CD4-positive, alpha-beta T cell (primary cell): ENCODE results near the gene RCC2. TPM values are rescaled to one million over a fixed set of nuclear protein-coding genes. Genes with fewer than 3 reads are reported as not detected.
A peak's percentile ranks its signal among the peaks of the same experiment; 100 is the strongest.

Experiments used
- ATAC-seq: fragments of 200-7000 bp; cut with Tn5 transposase; one replicate; pipeline ENCODE4 v1.10.0; 2022; ENCODE audit warnings: mild to moderate bottlenecking; ENCODE audit not compliant: poor library complexity
- CTCF ChIA-PET: fragments of 350-600 bp; sonication (Branson Sonifier 250); formaldehyde crosslinking; loops from one replicate; lab custom pipeline; 2021; ENCODE audit warnings: antibody characterized with exemption, inconsistent platforms; lab: Charles Lee
- POLR2A ChIA-PET: fragments of 350-600 bp; sonication (Branson Sonifier 250); formaldehyde crosslinking; loops from one replicate; lab custom pipeline; 2021; ENCODE audit warnings: antibody characterized with exemption, inconsistent platforms; lab: Charles Lee
- DNase-seq, 14 experiments: peaks; one replicate each; pipeline ENCODE4 v3.0.0-alpha.2; 2013 to 2020; ENCODE audit warnings: mixed read lengths in 2 of 14
- H3K27ac ChIP-seq, 2 donors: one replicate each; pipeline versions ENCODE4 v1.5.1 to v1.7.0; 2013; ENCODE audit warnings: low read length in 2 of 2, low read depth in 1 of 2, mild to moderate bottlenecking in 1 of 2
- H3K27me3 ChIP-seq, 2 experiments: 1 replicate in 1 of 2; 2 replicates in 1 of 2; pipeline versions ENCODE4 v1.6.1 to v1.7.0; 2013; ENCODE audit warnings: low read length in 2 of 2, control low read depth in 1 of 2, mild to moderate bottlenecking in 1 of 2, moderate library complexity in 1 of 2; ENCODE audit not compliant: insufficient read depth in 2 of 2, control insufficient read depth in 1 of 2
- H3K36me3 ChIP-seq: one replicate; pipeline ENCODE4 v1.6.1; 2013; ENCODE audit warnings: low read length, control low read depth; ENCODE audit not compliant: insufficient read depth
- H3K4me1 ChIP-seq: one replicate; pipeline ENCODE4 v1.6.1; 2013; ENCODE audit warnings: low read length, control low read depth; ENCODE audit not compliant: insufficient read depth
- H3K4me3 ChIP-seq: one replicate; pipeline ENCODE4 v1.5.1; 2013; ENCODE audit warnings: mild to moderate bottlenecking, low read length, moderate library complexity
- H3K9me3 ChIP-seq, 2 experiments: 1 replicate in 1 of 2; 2 replicates in 1 of 2; pipeline versions ENCODE4 v1.6.1 to v1.7.0; 2013; ENCODE audit warnings: low read length in 2 of 2, mild to moderate bottlenecking in 2 of 2, control low read depth in 1 of 2, moderate library complexity in 1 of 2; ENCODE audit not compliant: control insufficient read depth in 1 of 2, insufficient read depth in 1 of 2
- H3K27ac Mint-ChIP-seq: one replicate; pipeline ENCODE4 v1.8.0; 2020; ENCODE audit warnings: mixed read lengths
- H3K27me3 Mint-ChIP-seq: one replicate; pipeline ENCODE4 v1.8.0; 2021; ENCODE audit warnings: mixed read lengths
- H3K36me3 Mint-ChIP-seq: one replicate; pipeline ENCODE4 v1.8.0; 2021; ENCODE audit warnings: low read depth, mixed read lengths
- H3K4me1 Mint-ChIP-seq: one replicate; pipeline ENCODE4 v1.8.0; 2021; ENCODE audit warnings: low read depth, mixed read lengths
- H3K4me3 Mint-ChIP-seq: one replicate; pipeline ENCODE4 v1.8.0; 2020; ENCODE audit warnings: mild to moderate bottlenecking, mixed read lengths
- H3K9me3 Mint-ChIP-seq: one replicate; pipeline ENCODE4 v1.8.0; 2020; ENCODE audit warnings: mixed read lengths
- CTCF ChIP-seq: fragments of 200-600 bp; IDR thresholded peaks from one replicate; pipeline ENCODE4 v1.8.0; 2022; ENCODE audit warnings: antibody characterized with exemption, mild to moderate bottlenecking
- intact Hi-C, 2 experiments: fragments of 100-400 bp; cut with DNase I in 1 of 2; cut with micrococcal nuclease in 1 of 2; formaldehyde crosslinking; loops; one replicate each; pipeline versions ENCODE4 v1.15.1 to v1.9.0; 2023 to 2025; cut with DNase I, micrococcal nuclease
- total RNA-seq, 174 experiments: library from RNA in 2 of 174; stranded (reverse) in 2 of 174; gene quantifications; one replicate each; pipeline ENCODE4 v1.2.3 and lab custom pipeline; 2021 to 2026

Gene RCC2
- total RNA-seq, 2 experiments from 2014 or later: 20.1 to 21.0 TPM

DNA sequence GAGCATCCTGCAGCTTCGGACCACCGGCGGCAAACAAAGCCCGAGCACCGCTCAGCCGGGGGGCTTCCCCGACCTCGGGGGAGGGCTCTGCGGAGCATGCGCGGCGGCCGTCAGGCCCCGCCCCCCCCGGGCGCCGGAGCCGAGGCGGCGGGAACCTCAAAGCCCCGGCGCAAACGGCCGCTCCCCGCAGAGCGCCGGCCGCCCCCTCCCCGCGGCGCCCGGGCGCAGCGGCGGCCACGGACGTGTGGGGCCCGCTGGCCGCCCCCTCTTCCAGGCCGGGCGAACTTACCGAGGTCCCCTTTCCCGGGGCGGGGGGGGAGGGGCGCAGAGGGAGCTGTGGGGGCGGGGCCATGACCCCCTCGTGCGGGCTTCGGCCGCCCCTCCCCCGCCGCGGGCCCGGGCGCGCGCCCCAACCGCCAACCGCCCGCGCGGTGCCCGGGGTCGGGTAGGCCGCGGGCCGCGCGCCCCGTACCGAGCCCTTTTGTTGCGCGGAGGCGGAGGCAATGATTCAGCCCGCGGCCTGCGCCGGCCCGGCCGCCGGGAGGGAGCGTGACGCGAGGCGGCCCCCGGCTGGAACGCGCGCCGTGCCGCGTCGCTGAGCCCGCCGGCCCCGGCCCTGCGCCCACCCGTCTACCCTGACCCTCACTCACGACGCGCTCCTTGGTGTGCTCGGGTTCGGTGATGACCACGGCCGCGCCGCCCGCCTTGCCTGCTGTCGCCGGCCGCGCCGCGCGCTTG lies 1.7 kb downstream of the RCC2 start:
- DNase-seq (peak in 13 of 14 experiments; percentile 12 to 84 (median 36)), ATAC-seq (peak; percentile 33)
- intact Hi-C loops: loop anchor here (2.0 to 5.0 kb wide), 4 partner anchors 19 to 800 kb away; partner anchors contain the start of genes SDHB (in 2 of the 2) and ATP13A2 (in 1 of the 2)
- peak overlapping the region; percentile 87 for H3K4me3 Mint-ChIP-seq
- peak overlapping the region; percentile 94 for H3K4me3 ChIP-seq
- no peaks in the 10 kb centered on the region for H3K27me3 ChIP-seq
- POLR2A ChIA-PET: interaction anchor here (0.6 to 1.8 kb wide), 3 partner anchors 12 to 793 kb away, joined by 3 to 6 read pairs (median 4); no protein-coding TSS in a partner anchor
- H3K4me1 Mint-ChIP-seq: peaks cover 56% of the 10 kb centered on the region
- TF ChIP-seq CTCF: no peak
- H3K27ac Mint-ChIP-seq: peak overlapping the region; percentile 82
- H3K27me3 Mint-ChIP-seq: no peaks in the 10 kb centered on the region
- CTCF ChIA-PET: no interaction called here
- H3K36me3 ChIP-seq: peaks cover 21% of the 10 kb centered on the region
- no peaks in the 10 kb centered on the region for H3K9me3 Mint-ChIP-seq
- H3K9me3 ChIP-seq: no peaks in the 10 kb centered on the region
- peaks cover 44% of the 10 kb centered on the region for H3K36me3 Mint-ChIP-seq
- peak overlapping the region; percentile 61 to 80 for H3K27ac ChIP-seq
- H3K4me1 ChIP-seq: peaks cover 42% of the 10 kb centered on the region

- H3K4me1 Mint-ChIP-seq: peaks cover 56% of the 10 kb centered on the region
- DNase-seq: no peak
- intact Hi-C loops: loop anchor here (5.0 kb wide), 3 partner anchors 385 to 800 kb away; partner anchors contain the start of genes SDHB (in 2 of the 2) and ATP13A2 (in 1 of the 2)
- no peak for TF ChIP-seq CTCF
- H3K36me3 Mint-ChIP-seq: peaks cover 49% of the 10 kb centered on the region
- POLR2A ChIA-PET: no interaction called here
- H3K27me3 Mint-ChIP-seq: no peaks in the 10 kb centered on the region
- Histone ChIP-seq H3K4me1 (peaks cover 48% of the 10 kb centered on the region), H3K27ac (peak overlapping the region; percentile 61 to 80), H3K9me3 (no peaks in the 10 kb centered on the region), H3K36me3 (peaks cover 21% of the 10 kb centered on the region), H3K27me3 (no peaks in the 10 kb centered on the region), H3K4me3 (peak overlapping the region; percentile 67)
- H3K4me3 Mint-ChIP-seq: peak overlapping the region; percentile 87
- peak overlapping the region; percentile 82 for H3K27ac Mint-ChIP-seq
- no peaks in the 10 kb centered on the region for H3K9me3 Mint-ChIP-seq
- ATAC-seq: no peak
- CTCF ChIA-PET: no interaction called here
Measured at GRCh38 chr1:17437260-17437579, 2.3 kb downstream of the RCC2 start.

GRCh38 chr1:17436380-17437174 lies 2.9 kb downstream of the RCC2 start:
- Histone ChIP-seq H3K27ac (peak overlapping the region; percentile 61 to 80), H3K36me3 (peaks cover 21% of the 10 kb centered on the region), H3K9me3 (no peaks in the 10 kb centered on the region), H3K27me3 (no peaks in the 10 kb centered on the region), H3K4me1 (peaks cover 50% of the 10 kb centered on the region), H3K4me3 (peak overlapping the region; percentile 67)
- ChIA-PET POLR2A (no interaction called here), CTCF (no interaction called here)
- ATAC-seq (no peak), DNase-seq (peak in 1 of 14 experiments; percentile 11)
- Mint-ChIP-seq H3K4me1 (peaks cover 56% of the 10 kb centered on the region), H3K4me3 (peak overlapping the region; percentile 87), H3K36me3 (peaks cover 56% of the 10 kb centered on the region), H3K27me3 (no peaks in the 10 kb centered on the region), H3K9me3 (no peaks in the 10 kb centered on the region), H3K27ac (peak overlapping the region; percentile 82)
- intact Hi-C loops: loop anchor here (5.0 kb wide), 3 partner anchors 384 to 799 kb away; partner anchors contain the start of genes SDHB (in 2 of the 2) and ATP13A2 (in 1 of the 2)
- no peak for TF ChIP-seq CTCF
